Erythroblast (primary cell): ENCODE results near the gene TAS2R10.
"Not testable (repeated sequence)": the region's sequence is repeated elsewhere in the genome, so short reads cannot be mapped to it uniquely, and the experiment has no call there.

Experiments
- DNase-seq, 2 experiments: peaks; one replicate each; lab custom pipeline; 2025; lab: John Stamatoyannopoulos, UW
- GATA1 ChIP-seq: IDR thresholded peaks from 2 replicates; pipeline ENCODE4 v1.6.1; 2011; ENCODE audit warnings: low read depth, mild to moderate bottlenecking, control low read depth, low read length, moderate library complexity
- POLR2A ChIP-seq: IDR thresholded peaks from 2 replicates; pipeline ENCODE4 v1.6.1; 2011; ENCODE audit warnings: mild to moderate bottlenecking, low read length

TAS2R10 gene

DNA sequence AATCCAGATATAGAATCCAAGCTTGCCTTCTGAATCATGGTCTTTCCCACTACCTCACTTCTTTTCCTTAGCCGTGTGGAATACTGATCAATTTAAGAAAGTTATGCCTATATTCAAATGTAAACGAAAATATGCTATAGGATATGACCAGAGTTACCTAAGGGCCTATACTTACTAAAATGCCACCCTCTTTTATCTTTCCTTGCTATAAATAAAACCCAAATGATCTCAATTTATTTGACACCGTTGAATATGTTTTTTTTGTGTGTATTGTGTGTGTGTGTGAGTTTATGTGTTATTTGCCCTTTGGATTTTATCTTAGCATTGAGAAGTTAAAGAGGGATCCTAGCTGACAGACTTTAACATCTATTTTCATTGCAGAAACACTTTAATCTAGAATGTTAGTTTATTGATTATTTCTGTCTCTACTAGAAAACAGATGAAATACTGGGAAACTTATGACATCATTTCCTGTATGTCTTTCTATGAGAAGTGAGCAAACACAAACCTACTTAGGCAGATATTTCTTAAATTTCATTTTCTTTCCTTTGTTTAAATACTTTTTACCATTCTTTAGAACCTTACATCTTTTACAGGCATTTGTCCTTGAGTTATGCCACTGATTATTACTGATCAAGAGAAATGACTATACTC, 14.1 kb downstream of the TAS2R10 start:
- TF ChIP-seq GATA1 (no peak), POLR2A (no peak)
- no peak for DNase-seq

DNA sequence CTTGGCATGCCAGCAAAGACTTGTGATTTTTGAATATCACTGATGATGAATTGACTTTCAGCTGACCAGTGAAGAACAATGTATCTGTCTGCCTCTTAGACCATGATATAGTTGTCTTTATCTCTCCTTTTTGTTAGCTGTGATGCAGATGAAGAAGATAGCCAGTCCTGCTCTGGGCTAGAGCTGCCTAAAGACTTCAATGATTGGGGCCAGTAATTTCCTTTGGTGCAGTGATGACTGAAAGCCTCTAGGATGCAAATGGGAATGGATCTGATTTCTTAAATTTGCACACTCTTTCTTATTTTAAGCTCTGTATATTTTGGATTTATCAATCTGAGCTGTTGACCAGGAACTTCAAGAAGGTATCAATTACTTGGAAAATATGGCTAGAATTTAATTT, 16.1 kb downstream of the TAS2R10 start, which contains the start of gene TAS2R9:
TAS2R9 (minus strand) TSS at position 101 of the 400 bp plus-strand sequence; CDS start at position 8, 93 bp downstream.
- no peak for DNase-seq
- no peak for TF ChIP-seq GATA1
- no peak for TF ChIP-seq POLR2A

DNA sequence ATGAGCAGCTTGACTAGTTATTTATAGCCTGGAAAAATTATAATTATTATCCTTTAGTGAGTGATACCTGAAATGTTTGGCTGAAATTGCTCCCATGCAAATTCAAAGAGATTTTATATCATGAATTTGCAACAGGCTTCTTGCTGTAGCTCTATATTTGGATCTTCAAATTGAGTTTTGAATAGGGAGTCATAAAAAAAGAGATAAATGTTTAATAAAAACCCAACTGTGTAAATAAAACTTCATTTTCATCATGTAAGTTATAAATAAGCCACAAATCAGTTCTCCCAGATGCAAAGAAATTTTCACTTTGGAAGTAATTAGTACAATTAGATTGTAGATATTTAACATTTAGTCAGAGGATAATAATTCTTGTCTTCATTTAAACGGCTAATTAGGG, 19.0 kb downstream of the TAS2R10 start, which contains the start of gene TAS2R8:
TAS2R8 (minus strand) TSS at position 101 of the 400 bp plus-strand sequence. CDS start 306 bp downstream, outside the sequence.
- no peak for DNase-seq
- TF ChIP-seq POLR2A (no peak), GATA1 (no peak)

DNA sequence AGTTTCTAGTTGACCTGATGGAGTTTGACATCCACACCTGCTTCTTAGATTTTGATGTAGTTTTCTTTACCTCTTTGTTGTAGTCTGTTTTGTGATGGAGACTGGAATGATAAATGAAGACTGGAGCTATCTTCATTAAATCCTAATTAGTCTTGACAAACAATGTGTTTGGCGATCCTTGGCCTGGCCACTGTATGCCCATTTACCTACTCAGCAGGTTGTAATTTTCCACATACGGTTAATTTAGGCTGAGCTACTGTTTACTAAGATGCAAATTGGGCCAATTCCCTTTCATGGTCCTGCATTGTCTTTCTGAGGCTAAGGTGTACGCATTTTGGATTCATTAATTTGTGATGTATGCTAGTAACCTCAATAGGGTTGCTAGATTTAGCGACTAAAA, 23.6 kb downstream of the TAS2R10 start, which contains the start of gene TAS2R7:
TAS2R7 (minus strand) TSS at position 41 of the 400 bp plus-strand sequence. CDS start 57 bp downstream, outside the sequence.
- no peak for DNase-seq
- TF ChIP-seq POLR2A (no peak), GATA1 (no peak)

DNA sequence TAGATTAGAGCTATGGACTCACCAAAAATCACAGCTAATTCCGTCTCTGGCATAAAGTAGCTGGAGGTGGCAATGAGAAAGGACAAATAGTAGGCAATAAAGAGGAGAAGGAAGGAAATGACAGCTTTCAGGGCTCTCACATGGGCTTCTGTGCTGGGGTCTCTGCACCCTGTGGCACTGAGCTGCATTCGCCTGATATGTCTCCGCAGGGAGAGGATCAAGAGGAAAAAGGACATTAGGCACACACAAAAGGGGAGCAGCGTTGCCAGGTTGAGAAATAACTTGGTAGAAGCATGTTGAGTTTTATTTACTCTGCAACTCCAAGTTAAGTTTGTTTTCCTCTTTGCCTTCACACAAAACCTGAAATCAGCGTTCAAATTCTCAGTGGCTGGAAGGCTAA, 24.4 kb downstream of the TAS2R10 start:
- no peak for DNase-seq
- no peak for TF ChIP-seq POLR2A
- no peak for TF ChIP-seq GATA1

DNA sequence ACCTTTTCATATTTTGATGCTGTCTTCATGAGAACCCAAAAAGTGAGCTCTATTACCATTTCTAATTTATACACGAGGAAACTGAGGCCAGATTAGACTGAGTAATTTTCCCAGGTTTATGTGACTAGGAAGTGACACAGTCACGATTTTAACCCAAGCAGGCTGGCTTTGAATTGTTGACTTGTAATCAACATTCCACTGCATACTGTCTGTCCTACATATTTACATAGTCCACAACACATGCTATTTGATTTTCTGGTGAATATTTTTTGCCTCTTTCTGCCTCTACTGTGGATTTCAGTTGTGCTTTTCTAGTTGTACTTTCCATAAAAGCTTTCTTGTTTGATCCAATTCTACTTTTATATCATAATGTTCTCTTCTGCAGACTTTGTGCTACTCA, 31.9 kb downstream of the TAS2R10 start:
- no peak for DNase-seq
- no peak for TF ChIP-seq GATA1
- TF ChIP-seq POLR2A, result no peak

DNA sequence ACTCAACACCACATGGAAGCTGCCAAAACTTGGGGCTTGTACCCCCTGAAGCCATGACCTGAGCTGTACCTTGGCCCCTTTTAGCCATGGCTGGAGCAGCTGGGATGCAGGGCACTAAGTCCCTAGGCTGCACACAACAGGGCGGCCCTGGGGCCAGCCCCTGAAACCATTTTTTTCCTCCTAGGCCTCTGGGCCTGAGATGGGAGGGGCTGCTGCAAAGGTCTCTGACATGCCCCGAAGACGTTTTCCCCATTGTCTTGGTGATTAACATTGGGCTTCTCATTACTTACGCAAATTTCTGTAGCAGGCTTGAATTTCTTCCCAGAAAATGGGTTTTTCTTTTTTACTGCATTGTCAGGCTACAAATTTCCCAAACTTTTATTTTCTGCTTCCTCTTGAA, 34.4 kb downstream of the TAS2R10 start:
- DNase-seq, result not testable (repeated sequence)

DNA sequence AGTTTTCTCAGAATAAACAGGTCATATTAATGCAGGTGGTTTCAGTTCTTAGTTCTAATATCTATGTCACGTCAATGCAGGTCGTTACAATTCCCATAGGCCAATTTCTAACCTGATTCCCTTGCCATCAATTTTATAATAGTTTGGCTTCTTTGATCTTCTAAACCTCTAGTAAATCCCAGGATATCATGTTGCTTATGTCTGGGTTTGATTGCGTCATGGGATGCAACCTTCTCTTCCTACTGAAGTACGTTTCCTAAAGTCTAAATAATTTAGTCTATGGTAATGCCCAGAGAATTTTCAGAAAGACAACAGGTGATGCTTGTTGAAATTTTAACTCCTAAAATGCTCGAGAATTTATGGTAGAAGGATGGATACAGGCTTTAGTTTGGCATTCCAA, 42.9 kb downstream of the TAS2R10 start:
- no peak for DNase-seq
- TF ChIP-seq GATA1, result no peak
- TF ChIP-seq POLR2A, result no peak

DNA sequence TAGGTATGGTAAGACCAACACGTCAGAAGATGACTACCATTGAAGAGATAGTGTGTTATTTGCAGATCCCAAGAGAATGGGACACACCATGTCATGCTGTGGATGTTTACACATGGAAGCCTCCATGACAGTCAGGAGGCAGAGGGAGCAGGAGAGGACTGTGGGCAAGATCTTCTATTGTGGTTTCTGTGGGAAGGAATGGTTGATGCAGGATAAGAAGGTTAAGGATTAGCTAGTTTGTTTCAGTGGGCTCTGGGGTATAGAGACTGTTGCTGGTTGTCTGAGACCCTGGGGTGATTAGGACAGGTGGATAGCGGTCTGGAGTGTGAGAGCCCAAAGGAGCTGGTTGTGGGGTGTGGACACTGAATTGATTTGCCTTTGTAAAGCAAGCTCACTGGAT, 47.1 kb downstream of the TAS2R10 start:
- no peak for DNase-seq
- TF ChIP-seq GATA1 (no peak), POLR2A (no peak)
